ENCODE data around the gene CTIF. TPM values are rescaled to one million over a fixed set of nuclear protein-coding genes. Genes with fewer than 3 reads are reported as not detected.
A peak's percentile ranks its signal among the peaks of the same experiment; 100 is the strongest.

CTIF gene
- total RNA-seq, 1 donor from 2014 or later: 48.5 TPM

- H3K4me1 Mint-ChIP-seq (ENCODE audit: unreplicated experiment): peaks cover 23% of the 10 kb centered on the region
- TF ChIP-seq, protein P1, sequence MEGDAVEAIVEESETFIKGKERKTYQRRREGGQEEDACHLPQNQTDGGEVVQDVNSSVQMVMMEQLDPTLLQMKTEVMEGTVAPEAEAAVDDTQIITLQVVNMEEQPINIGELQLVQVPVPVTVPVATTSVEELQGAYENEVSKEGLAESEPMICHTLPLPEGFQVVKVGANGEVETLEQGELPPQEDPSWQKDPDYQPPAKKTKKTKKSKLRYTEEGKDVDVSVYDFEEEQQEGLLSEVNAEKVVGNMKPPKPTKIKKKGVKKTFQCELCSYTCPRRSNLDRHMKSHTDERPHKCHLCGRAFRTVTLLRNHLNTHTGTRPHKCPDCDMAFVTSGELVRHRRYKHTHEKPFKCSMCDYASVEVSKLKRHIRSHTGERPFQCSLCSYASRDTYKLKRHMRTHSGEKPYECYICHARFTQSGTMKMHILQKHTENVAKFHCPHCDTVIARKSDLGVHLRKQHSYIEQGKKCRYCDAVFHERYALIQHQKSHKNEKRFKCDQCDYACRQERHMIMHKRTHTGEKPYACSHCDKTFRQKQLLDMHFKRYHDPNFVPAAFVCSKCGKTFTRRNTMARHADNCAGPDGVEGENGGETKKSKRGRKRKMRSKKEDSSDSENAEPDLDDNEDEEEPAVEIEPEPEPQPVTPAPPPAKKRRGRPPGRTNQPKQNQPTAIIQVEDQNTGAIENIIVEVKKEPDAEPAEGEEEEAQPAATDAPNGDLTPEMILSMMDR (conservative IDR thresholded peaks at IDR 0.05): no peak
- H3K9me3 Mint-ChIP-seq: peaks cover 8% of the 10 kb centered on the region
- H3K4me3 Mint-ChIP-seq: no peak overlapping the region
- peaks cover 28% of the 10 kb centered on the region for H3K36me3 Mint-ChIP-seq
- peak; percentile 59 for DNase-seq (ENCODE audit: extremely low spot score, unreplicated experiment)
- no peak overlapping the region for H3K27ac Mint-ChIP-seq
- no peaks in the 10 kb centered on the region for H3K27me3 Mint-ChIP-seq
Measured at GRCh38 chr18:48818329-48819254, 279.8 kb downstream of the CTIF start.

DNA sequence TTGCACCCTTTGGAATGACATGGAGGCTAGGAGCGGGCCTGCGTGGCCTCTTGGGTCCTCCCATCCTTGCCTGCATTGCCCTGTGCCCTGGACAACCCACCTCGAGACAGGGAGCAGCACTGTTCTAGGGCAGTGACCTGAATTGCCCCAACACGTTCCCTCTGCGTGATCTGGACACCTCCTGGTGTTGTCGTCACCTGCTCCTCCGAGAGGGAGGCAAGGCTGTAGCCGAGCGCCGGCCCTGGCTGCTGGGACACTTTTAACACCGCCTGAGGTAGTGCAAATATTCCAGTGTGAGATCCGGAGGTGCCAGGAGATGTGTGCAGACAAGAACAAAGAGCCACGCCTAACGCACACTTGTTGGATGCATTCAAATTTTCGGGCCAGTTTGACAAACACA, 280.4 kb downstream of the CTIF start:
- DNase-seq (ENCODE audit: extremely low spot score, unreplicated experiment): peak; percentile 50
- H3K4me3 Mint-ChIP-seq: no peak overlapping the region
- TF ChIP-seq, protein P1 (conservative IDR thresholded peaks at IDR 0.05): no peak
- H3K27ac Mint-ChIP-seq: no peak overlapping the region
- peaks cover 32% of the 10 kb centered on the region for H3K36me3 Mint-ChIP-seq
- H3K4me1 Mint-ChIP-seq (ENCODE audit: unreplicated experiment): peaks cover 21% of the 10 kb centered on the region
- H3K9me3 Mint-ChIP-seq: peaks cover 14% of the 10 kb centered on the region
- H3K27me3 Mint-ChIP-seq: no peaks in the 10 kb centered on the region

- DNase-seq (ENCODE audit: extremely low spot score, unreplicated experiment): peak; percentile 59
- Mint-ChIP-seq H3K27ac (no peak overlapping the region), H3K9me3 (peaks cover 15% of the 10 kb centered on the region), H3K4me3 (no peak overlapping the region), H3K27me3 (no peaks in the 10 kb centered on the region), H3K36me3 (peaks cover 35% of the 10 kb centered on the region), H3K4me1 (ENCODE audit: unreplicated experiment) (peaks cover 27% of the 10 kb centered on the region)
- TF ChIP-seq, protein P1 (conservative IDR thresholded peaks at IDR 0.05): no peak
Measured at GRCh38 chr18:48819781-48820482, 281.1 kb downstream of the CTIF start.

DNA sequence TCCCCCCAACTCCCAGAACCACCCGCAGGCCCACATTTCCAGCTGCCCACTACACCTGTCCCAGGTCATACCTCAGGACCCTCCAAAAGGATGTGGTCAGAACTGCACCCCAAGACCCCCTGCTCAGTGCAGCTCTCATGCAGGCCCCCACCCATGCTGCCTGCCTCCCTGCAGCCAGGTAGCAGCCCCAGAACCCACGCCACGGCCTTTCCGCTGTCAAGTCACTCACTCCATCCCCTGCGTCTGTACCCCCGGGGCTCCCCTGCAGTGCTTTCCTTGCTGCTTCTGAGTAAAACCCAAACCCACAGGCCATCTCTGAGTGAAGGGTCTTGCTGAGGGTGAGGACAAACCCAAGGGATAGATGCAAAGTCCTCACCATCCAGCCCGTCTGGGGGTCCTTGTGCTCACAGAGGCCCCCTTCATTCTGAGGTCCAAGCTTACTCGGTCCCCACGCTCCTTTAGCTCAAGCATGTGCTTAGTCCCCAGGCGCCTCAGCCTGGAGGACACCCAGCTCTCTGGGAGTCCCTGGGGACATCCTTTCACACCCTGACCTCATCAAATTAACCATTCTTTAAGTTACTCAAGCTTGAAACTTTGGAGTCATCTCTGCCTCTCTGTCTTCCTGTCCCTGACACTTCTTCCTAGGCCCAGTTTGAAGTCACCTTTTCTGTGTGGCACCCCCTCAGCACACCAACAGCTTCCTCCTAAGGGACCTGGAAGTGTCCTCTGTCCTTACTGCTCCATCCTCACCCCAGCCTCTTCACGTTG, 281.8 kb downstream of the CTIF start:
- H3K27ac Mint-ChIP-seq: no peak overlapping the region
- peaks cover 15% of the 10 kb centered on the region for H3K9me3 Mint-ChIP-seq
- H3K27me3 Mint-ChIP-seq: no peaks in the 10 kb centered on the region
- H3K4me3 Mint-ChIP-seq: no peak overlapping the region
- DNase-seq (ENCODE audit: extremely low spot score, unreplicated experiment): peak; percentile 67
- H3K4me1 Mint-ChIP-seq (ENCODE audit: unreplicated experiment): peaks cover 34% of the 10 kb centered on the region
- TF ChIP-seq, protein P1 (conservative IDR thresholded peaks at IDR 0.05): no peak
- H3K36me3 Mint-ChIP-seq: peaks cover 35% of the 10 kb centered on the region

GRCh38 chr18:48821251-48821590, 282.4 kb downstream of the CTIF start:
- Mint-ChIP-seq H3K4me1 (ENCODE audit: unreplicated experiment) (peaks cover 40% of the 10 kb centered on the region), H3K27ac (no peak overlapping the region), H3K27me3 (no peaks in the 10 kb centered on the region), H3K9me3 (peaks cover 15% of the 10 kb centered on the region), H3K36me3 (peaks cover 35% of the 10 kb centered on the region), H3K4me3 (no peak overlapping the region)
- TF ChIP-seq, protein P1 (conservative IDR thresholded peaks at IDR 0.05): no peak
- peak; percentile 49 for DNase-seq (ENCODE audit: extremely low spot score, unreplicated experiment)
